GM12891 (cell line): ENCODE measurements around the gene VAV3.

Experiments
- PAX5 ChIP-seq: IDR thresholded peaks from 2 replicates; pipeline ENCODE4 v1.6.1; 2011; ENCODE audit warnings: low read length, moderate library complexity, mild to moderate bottlenecking; ENCODE audit not compliant: insufficient read depth, severe bottlenecking
- POLR2A ChIP-seq: IDR thresholded peaks from 2 replicates; pipeline ENCODE4 v1.6.1; 2011; ENCODE audit warnings: low read depth, low read length, control low read depth
- POLR2AphosphoS5 ChIP-seq: IDR thresholded peaks from 2 replicates; pipeline ENCODE4 v1.6.1; 2011; ENCODE audit warnings: low read depth, low read length, control low read depth
- TAF1 ChIP-seq: IDR thresholded peaks from 2 replicates; pipeline ENCODE4 v1.6.1; 2011; ENCODE audit warnings: low read depth, low read length, control low read depth

- no peak for TF ChIP-seq POLR2A
- no peak for TF ChIP-seq POLR2AphosphoS5
- no peak for TF ChIP-seq TAF1
- TF ChIP-seq PAX5, result no peak
These were observed 99.4 kb downstream of the VAV3 start for GRCh38 chr1:107865627-107866026.
